HG03066 (cell line): ENCODE results near the gene DNAJB9.

Source experiments
- ATAC-seq: cut with Tn5 transposase; IDR thresholded peaks from one replicate; pipeline ENCODE4 v1.9.1; 2021; ENCODE audit warnings: low read depth; ENCODE audit not compliant: unreplicated experiment

DNAJB9 gene

DNA sequence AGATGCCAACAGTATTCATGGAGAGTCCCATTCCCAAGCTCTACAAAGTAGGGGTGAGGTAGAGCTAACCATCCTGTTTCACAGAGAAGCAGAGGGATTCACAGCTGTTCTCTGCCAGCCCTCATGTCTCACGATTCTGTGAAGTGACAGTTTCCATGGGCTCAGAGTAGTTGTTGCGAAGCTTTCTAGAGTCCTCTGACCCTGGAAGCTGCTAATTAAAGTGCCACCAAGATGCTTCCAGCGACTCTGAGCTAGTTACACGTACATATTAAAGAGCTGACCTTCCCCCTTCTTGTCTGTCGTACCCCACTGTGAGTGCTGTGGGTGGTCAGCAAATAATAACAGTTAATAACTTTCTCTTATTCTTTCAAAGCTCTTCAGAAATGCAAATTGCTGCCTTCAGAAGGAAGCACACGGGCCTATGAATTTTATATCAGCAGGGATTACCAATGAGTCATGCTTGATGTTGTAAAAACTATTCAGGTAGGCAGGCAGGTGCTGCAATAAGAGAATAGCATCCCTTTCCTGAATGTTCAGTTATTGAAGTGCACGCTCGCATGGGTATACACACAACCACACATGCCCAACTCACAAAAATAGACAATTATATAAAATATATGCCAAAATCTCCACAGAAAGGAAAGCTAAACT lies 34.1 kb downstream of the DNAJB9 start:
- ATAC-seq: no peak

DNA sequence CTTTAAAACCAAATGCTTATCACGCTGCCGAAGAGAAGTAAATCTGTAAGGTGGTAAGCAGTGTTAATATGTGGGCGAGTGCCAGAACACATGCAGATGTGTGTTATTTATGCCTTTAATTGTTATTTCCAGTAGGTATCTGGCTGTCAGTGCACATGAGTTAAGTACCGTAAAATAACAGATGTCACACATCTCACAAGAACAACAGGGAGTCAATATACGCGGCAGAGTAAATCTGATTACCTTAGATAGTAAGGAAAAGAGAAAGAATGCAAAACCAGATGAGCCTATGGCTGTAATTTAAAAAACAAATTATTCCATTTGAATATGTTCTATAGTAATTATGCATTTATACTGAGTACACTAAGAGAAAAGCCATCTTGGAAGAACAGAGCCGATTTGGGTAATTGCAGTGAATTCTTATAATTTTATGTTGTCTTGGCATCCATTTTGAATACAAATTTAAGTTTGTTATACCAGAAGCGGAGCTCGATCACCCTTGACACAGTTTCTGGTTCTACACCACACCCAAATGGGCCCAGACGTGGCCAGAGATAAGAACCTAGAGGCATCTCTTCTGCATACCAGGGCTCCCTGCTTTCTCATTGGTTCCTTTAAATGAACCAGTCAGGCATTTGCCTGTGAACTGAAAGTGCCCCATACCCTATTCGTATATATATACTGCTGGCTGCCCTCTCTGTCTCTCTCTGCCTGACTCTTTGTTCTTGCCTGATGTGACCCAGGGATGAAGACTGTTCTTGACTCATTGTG lies 34.8 kb downstream of the DNAJB9 start:
- ATAC-seq: no peak

DNA sequence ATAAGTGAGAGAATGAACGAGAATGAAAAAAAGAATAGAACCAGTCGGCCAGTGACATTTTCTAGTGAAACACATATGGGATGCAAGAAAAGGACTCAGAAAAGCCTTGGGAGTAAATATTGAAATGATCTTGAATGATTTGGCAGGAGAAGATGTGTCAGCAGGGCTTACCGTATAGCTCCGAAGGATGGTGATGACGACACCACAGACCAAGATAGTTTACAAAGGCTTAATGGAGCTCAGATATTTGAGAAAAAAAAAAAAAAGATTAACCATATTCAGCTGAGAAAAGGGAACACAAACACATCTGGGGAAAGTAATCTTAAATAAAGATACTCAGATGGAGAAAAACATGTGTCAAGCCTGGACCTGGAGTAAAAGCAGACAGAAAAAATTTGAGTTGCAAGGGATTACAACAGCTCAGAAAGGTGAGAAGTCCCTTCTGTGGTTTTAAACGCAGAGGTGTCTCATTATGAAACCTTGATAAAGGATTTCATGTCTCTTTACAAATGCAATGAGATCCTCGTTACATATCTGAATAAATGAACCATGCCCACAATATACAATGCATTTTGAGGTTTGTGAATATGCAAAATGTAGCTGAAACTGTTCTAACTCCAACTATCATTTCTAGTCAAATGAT lies 36.0 kb downstream of the DNAJB9 start:
- ATAC-seq: no peak

DNA sequence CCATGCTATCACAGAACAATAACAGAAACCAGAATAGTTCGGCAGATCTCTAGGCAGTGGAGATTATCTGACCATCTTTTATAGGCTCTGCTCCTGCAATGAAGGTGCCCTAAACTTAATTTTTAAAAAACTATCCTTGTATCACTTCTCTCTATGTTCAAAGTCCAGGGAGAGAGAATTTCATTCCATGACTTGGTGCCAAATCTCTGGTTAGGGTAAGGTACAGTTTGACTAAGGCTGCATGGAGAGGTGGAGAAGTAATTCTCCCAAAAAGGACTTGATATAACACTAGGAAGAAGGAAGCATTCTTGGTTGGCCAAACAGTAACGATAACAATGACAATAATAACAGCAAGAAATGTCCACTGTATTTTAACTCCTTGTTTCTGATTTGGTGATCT lies 40.0 kb downstream of the DNAJB9 start:
- ATAC-seq: no peak

DNA sequence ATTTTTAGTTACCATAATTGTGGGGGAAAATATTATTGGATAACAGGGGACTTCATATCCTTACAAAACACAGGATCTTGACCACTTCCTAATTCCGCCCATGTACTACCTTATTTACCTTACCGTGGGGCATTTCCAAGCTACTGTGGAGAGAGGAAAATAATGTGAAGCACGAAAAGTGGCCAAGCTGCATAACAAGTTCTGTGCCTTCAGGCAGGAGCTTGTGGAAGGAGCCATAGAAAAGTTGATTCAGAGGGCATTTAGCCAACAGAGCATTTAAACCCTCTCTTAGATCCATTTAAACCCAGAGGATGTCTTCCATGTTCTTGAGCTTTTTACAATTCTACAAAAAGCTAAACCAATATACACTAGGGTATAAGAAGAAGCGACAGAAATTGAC lies 41.6 kb downstream of the DNAJB9 start:
- no peak for ATAC-seq

DNA sequence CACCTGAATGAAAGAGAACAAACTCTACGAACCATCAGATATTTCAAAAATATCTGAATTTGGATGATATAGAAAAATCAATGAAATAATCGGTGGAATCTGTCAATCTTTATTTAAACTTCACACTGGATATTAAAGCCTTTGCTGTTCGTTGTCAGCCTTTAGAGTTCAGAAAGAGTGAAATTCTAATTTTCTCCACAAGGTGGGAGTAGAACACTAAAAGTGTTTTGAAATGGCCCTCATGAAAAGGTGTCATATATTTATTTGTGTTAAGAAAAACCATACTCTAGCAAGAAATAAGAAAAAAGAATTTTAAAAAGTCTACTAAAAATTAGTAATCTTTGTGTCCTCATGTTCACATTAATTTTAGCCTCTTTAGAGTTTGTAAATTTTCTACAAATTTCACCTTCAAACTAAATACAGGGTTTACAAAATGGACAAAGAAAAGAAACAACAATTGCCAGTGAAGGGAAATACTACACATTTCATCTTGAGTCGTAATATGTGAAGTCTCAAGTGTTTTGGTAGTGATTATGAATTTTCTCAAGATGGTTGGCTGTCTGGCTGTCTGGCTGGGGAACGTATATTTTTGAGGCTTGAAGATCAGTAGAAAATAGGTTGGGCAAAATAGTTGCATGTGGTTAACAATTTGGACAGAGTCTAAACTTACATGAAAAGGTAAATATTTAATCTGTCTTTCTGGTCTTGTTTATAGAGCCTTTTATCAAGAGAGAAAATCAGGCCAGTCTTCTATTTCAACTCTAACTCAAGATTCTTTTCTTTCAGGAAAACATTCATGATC lies 43.7 kb downstream of the DNAJB9 start:
- ATAC-seq: peak; percentile 61

DNA sequence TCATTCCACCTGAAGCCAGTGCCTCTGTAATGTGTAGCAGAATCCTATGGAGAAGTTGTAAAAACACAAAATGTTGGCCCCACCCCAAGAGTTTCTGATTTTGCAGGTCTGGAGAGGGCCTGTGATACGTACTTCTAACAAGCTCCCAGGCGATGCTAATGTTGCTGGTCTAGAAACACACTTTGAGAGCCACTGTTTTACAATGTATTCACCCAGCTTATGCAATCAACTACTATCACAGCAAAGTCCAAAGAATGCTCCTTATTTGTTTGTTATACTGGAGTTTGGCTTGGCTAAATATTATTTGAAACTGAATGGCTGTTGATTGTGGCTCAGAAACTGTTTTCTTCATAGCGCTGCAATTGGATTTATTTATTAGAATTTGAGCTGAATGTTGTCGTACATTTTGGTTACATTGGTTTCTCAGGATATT lies 44.3 kb downstream of the DNAJB9 start:
- ATAC-seq: no peak

DNA sequence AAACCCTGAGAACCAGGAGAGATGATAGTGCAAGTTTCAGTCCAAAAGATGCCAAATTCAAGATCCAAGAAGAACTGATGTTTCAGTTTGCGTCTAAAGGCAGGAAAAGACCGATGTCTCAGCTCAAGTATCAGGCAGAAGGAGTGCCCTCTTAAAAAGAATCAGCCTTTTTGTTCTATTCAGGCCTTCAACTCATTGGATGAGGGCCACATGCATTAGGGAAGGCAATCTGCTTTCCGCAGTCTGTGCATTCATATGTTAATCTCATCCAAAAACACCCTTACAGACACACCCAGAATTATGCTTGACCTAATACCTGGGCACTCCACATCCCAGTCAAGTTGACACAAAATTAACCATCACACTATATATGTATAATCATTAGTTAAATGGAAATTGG lies 45.2 kb downstream of the DNAJB9 start:
- no peak for ATAC-seq

DNA sequence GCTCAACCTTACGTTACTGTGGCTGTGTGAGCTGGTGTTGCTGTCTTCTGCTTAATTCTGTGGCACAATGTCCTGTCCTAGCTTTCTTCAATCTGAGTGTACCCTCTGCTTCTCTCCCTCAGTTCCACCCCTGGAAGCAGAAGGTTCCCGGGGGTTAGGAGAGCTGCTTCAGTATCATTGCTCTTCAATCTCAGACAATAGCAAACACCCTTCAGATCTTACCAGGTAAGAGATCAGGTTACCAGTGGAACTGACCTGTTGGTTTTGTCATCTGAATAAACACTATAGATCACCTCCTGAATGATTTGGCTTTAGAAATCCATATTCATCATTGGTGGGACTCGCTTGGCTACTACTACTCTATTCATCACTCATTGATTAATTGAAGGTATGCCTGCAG lies 48.4 kb downstream of the DNAJB9 start:
- ATAC-seq: no peak

DNA sequence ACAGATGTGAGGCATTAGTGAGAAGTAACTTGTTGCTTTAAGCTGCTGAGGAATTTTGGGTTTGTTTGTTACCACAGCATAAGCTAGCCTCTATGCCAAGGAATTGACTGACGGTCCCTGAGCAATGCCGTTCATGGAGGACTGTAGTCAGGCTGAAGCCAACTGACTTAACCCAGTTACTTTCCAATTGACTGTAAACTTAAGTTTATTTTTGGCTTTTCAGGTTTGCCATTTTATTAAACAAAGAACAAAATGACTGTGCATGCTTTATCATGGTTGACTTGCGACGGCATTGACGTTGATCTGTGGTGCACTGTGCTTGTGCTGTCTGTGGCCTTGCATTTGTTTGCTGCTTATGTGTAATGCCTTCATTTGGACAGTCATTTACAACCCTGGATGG lies 53.5 kb downstream of the DNAJB9 start:
- no peak for ATAC-seq
